Measurements from ENCODE around the gene RAP1B.

Gene RAP1B

DNA sequence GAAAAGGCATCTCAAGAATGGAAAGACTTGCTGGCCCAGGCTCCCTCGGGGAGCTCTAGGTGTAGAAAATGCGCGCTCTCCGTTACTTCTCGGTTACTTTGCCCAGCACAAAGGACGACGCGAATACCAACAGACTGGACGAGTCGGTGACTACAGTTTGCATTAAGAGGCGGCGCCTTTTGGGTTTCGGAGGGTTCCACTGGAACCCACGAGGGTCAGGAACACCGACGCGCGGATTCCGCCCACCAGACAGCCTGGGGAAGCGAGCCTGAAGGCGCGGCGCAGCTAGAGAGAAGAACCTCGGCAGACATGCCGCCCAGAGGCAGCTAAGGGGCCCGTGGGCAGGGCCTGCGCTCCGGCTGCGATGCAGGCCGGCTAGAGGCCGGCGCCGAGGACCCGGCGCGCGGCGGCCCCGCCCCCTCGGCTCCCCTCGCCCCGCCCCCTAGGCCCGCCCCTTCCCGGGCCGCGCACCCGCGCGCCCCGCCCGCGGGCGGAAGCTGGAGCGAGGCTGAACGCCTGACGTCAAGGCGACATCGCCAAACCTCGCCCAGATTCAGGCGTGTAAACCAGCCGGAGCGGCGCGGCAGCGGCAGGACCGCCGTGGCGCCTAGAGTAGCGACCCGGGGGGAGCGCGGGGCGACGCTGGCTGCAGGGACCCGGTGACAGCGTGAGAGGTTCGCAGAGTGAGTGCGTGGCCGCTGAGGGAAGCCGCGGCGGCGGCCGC is at the start of gene RAP1B:
Gene RAP1B (plus strand): TSS at position 530 of the 724 bp plus-strand sequence. CDS start 37,826 bp downstream, outside the sequence.
- peak; percentile 31 for DNase-seq

DNA sequence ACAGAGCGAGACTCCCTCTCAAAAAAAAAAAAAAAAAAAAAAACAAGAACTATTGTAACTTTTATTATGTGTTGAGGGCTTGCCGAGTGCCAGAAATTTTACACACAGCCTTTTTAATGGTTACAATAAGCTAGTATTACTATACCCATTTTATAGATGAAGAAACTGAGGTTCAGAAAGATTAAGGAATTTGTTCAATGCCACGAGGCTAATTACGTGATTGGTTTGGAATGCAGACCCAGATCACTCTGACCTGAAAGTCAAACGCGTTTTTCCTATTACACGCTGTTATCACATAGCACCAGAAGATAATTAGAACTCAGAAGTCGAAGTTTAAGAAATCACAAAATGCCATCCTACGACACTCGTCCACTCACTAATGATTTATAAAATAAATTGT is 48.9 kb upstream of the RAP1B start:
- no peak for DNase-seq

DNA sequence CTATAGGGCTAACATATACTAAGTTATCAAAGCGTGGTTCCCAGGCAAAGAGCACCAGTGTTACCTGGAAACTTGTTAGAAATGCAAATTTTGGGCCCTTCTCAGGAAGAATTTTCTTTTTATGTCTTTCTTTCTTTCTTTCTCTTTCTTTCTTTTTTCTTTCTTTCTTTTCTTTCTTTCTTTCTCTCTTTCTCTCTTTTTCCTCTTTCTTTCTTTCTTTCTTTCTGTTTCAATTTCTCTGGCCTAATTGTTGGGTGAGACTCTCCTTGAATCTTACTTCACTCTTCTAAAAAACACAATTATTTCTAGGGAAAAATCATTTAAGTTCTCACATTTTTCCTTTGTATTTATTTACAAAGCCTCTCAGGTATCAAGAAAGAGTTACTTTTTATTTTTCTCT is 46.5 kb upstream of the RAP1B start:
- DNase-seq, result no peak

DNA sequence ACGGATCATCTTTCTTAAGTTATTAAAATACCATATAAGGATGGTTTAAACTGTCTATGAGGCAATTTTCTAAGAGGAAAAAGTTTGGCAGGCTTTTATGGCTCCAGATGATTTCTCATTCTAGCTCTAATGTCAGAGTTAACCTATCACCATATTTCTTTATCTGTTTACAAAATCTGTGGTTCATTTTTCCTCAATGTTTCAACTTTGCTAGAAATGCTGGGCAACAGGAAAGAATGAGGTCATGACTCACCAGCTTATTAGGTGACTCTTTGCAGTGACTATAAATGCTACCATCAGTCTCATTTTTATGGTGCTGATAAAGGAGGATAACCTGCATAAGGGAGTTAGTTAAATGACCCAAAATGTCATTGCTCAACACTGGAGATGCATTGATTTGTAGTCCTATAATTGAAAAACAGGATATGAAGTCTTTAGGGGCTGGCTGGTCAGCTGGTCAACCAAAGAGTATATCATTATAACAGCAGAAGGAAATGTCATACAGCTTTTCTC is 45.3 kb upstream of the RAP1B start:
- DNase-seq, result no peak

DNA sequence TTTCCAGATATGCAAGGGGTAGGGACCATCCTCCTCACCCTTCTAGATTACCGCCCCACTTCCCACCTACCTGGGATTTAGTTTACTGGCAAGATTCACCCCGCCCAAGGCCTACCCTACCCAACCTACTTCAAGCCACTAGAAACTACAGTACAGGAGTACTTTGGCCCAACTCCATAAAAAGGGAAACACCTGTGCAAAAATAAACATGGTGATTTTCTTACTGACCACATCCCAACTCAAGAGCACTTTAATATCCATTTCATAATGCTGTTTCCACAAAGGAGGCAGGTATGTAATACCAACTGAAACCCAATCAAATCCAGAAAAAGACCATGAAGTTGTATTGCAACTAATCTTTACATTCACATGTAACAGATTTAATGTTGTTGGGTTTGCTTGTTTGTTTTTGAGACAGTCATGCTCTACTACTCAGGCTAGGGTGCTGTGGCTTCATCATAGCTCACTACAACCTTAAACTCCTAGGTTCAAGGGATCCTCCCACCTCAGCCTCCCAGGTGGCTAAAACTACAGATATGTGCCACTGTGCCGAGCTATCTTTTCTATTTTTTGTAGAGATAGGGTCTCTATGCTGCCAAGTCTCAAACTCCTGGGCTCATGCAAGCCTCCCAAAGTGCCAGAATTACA is 41.7 kb upstream of the RAP1B start:
- DNase-seq, result peak; percentile 92

DNA sequence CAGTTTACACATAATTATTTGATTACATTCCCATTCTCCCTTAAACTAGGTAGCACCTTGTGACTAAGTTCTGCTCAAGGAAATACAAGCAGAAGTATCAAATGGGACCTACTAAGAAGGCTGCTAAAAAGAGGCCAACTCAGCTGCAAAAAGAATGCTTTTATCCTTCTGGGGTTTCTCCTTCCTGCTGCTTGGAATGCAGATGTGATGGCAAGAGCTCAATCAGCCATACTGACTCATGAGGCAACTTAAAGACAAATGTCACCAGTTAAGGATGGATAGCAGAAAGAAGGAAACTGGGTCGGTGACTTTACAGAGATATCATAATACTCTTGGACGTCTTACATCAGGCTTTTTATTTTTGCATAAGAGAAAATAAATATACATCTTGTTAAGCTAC is 38.0 kb upstream of the RAP1B start:
- DNase-seq, result no peak

DNA sequence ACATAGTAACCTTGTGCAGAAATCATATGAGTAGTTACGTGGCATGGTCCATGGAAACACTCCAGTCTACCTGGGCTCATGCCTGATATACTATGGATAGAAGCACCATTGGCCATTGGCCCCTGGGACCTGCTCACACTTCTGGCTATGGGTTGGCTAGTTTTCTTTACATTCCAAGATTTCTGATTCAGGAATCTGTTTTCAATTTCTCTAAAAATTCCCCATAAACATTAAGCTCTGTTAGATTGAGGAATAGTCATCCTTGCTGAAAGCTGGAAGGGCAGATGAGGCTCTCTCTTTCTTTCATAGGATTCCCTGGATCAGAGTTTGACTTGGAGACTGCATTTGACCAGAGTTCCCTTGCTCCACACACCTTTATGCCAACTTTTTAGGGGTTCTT is 37.3 kb upstream of the RAP1B start:
- no peak for DNase-seq

DNA sequence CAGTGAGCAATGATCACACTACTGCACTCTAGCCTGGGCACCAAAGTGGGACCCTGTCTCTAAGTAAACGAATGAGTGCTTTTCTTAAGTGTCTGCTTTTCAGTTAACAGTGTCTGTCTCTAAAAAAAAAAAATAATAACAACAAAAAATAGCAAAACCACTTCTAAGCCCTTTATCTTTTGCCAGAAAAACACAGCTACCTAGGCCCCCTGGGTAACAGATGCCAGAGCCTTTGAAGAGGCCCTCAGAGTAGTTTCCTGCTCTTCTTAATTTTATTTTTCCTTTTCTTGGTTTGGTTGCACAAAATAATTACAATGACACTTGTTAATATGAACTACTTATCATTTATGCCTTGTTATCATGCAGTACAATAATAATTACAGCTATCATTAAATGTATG is 32.8 kb upstream of the RAP1B start:
- no peak for DNase-seq

DNA sequence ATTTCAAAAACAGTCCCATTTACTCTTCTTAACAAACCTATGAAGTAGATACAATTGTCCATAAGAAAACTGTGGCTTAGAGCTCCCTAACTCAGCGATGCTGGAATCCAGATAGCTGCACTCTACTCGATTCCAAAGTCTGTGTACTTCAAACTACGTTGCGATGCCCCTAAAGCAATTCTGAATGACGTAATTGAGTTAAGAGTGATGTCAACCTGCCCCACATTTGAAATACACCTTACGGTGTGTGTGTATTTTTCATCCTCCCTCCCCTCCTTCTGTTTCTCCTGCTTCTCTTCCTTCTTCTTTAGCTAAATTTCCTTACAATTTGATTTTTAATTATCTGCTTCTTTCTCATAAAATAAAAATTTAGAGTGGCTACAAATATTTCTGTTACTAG is 31.9 kb upstream of the RAP1B start:
- no peak for DNase-seq

DNA sequence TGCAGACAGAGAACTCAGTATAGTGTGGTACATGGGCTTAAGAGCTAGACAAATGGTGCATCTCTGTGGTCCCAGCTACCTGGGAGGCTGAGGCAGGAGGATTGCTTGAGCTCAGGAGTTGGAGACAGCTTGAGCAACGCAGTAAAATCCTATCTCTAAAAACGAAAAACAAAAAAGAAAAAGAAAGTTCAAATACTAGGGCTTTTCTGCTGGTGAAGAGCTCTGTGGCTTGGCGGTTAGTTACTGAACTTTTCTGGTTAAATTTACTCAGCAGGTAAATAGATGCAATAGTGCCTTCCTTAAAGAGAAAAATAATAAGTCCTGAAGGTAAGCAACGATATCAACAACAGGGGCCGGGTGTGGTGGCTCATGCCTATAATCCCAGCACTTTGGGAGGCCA is 31.4 kb upstream of the RAP1B start:
- DNase-seq, result no peak

DNA sequence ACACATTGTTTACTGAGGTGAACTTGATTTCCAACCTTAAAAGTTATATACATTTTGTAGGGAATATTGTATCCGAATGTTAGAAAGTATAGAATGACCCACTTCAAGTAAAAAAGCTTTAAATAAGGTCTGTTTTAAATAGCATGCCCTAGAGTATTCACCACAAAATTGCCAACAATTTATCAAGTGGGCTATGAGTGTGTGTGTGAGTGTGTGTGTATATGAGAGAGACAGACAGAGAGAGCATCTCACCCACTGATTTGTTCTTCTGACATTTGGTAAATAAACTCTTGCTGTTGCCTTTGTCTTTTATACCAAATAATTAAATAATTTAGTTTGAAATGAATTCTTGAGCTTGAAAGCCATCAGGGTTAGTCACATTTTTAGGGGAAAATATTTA is 29.8 kb upstream of the RAP1B start:
- DNase-seq, result no peak

DNA sequence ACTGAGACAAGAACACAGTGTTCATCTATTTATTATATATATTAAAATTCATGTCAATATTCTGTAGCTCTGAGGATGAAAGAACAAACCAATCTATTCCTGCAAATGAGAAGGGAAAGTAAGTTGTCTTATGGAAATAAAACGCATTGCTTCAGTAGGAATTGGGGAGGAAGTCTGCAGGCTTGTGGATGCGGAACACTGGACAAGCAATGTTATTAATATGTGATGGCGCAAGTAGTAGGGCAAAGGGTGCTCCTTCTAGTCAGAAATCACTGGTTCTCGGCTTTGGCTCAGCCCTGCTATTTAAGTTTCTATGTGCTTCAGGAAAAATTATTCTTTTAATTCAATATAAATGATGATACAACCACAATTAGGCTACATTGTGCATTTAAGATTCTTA is 28.8 kb upstream of the RAP1B start:
- no peak for DNase-seq

DNA sequence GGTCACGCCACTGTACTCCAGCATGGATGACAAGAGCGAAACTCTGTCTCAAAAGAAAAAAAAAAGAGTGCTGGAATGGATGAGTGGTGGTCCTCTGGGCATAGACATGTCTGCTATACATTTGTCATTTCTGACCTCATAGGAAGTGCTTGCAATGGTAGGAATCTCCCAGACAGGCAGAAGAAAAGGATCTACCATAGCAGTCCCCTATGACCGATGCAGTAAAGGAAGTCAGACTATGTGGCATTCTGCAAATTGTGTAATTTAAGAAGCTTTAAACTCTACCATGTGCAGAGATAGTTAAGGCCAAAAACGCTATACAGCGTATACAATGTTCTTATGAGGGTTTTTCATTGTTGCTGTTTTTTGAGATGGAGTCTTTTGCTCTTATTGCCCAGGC is 24.7 kb upstream of the RAP1B start:
- DNase-seq, result no peak

DNA sequence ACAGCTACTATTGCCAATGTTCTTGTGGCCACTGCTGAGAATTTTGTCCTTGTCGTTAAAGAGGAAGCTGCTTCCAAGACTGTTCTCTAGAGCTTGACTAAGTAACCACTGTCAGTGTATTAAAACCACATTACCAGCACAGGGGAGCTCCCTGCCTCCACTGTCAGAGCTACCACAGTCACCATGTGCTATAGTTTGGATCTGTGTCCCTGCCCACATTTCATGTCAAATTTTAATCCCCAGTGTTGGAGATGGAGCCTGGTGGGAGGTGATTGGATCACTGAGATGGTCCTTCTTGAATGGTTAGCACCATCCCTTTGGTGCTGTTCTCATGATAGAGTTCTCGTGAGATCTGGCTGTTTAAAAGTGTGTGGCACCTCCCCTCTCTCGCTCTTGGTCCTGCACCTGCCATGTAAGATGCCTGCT is 23.2 kb upstream of the RAP1B start:
- DNase-seq, result no peak

DNA sequence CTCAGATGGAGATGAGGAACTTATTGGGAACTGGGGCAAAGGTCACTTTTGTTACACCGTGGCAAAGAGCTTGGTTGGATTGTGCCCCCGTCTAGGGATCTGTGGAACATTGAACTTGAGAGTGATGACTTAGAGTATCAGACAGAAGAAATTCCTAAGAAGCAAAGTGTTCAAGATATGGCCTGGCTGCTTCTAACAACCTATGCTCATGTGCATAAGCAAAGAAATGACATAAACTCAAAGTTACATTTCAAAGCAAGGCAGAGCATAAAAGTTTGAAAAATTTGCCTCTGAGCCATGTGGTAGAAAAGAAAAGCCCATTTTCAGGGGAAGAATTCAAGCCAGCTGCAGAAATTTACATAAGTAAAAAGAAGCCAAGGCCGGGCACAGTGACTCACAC is 21.5 kb upstream of the RAP1B start:
- no peak for DNase-seq

DNA sequence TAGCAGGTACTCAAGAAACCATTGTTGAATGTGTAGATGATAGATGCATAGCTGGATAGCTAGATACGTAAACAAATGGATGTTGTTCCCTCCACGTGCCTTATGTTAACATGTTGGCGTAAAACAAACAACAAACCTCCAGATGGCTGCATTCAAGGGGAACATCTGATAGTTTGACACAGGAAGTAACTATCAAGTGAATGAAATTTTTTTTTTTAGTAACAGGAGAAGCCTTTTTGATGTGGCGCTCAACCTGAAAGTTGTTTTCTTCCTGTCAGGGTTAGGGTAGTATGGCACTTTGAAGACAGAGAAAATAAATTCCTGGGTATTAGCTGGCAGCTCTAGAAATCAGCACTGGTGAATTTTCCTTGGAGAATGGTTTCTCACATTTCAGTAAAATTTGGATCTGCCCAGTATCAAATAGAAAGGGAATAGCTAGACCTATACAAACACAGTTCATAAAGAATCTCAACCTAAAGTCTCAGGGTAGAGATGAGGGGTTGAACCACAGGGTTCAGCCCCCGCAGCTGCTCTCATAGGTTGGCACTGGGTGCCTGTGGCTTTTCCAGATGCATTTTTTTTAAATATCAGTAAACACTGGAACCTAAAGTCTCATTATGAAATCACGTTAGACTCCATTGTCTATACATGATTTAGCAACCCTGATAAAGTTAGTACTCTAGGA is 18.8 kb upstream of the RAP1B start:
- no peak for DNase-seq

DNA sequence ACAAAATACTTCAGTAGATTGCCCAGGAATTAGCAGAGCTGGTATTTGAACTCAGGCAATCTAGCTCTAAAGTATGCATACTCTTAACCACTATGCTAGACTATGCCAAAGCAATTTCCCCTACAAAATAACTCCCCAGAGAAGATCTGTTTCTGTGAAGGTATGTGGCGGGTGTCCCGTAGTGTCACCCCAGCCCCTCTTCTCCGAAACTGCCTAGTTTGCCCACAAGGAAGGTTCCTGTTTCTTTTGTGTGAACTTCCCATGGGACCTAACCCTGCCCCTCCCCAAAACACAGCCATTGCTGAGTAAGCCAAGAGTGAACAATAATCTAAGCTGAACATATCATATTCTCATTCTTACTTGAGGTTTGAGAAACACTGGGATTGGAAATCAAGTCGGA is 15.5 kb upstream of the RAP1B start:
- no peak for DNase-seq

DNA sequence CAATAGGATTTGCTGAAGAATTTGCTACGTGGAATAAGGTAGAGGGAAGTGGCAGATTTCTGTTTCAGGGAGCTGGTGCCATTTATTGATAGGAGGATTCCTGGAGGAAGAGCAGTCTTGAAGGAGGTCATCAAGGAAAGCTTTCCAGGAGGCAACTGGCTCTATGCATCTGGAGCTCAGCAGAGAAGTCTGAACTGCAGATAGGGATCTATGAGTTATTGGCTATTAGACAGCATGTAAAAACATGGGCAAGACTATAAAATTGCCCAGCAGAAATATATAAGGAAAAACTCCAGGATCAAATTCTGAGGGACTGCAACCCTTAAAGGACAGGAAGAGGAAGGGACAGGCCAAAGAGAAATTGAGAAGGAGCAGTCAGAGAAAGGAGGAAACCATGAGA is 8.9 kb upstream of the RAP1B start:
- DNase-seq, result no peak

DNA sequence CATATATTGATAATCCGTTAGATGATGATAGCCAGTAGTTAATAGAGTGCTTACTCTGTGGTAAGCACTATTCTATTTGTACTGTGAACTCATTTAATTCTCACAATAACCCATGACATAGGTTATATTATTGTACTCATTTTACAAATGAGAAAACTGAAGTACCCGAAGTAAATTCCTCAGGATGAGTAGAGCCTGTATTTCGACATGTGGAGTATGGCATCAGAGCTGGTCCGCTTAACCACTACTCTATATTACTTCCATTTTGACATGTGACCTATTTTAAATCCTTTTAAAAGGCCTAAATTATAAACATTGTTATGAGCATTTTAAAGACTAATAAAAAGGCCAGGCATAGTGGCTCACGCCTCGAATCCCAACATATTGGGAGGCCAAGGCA is 8.0 kb upstream of the RAP1B start:
- no peak for DNase-seq

DNA sequence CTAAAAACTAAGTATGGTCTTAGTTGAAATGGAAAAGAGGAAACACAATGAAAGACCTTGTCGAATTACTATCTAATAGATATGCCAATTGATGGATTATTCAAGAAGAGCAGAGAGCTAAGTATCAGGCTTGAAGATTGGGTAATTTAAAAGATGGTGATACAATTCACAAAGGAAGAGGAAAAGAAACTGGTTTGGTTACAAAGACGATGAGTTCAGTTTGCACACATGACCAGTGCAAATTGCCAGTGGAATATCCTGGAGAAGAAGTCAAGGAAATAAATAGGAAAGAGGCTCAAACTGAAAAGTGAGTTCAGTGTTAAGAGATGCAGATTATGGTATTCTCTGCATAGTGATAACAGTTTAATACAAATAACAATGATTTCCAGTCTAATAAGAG is 2.5 kb upstream of the RAP1B start:
- no peak for DNase-seq

DNA sequence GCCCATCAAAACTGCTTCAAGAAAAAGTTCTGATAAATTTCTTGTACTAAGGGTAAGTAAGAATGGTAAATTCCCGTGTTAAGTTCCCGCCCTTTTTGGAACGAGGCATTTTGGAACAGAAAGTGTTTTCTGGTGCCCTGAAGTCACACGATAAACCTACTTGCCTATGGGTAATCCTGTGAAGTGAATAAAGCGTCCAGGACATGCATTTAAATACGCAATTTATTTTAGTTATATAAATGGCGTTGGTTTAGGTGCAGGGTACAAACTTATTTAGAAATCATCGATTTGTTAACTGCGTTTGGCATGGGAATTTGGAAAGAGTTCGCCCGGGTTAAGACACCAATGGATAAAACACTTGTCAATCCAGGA is 715 bp upstream of the RAP1B start:
- no peak for DNase-seq

DNA sequence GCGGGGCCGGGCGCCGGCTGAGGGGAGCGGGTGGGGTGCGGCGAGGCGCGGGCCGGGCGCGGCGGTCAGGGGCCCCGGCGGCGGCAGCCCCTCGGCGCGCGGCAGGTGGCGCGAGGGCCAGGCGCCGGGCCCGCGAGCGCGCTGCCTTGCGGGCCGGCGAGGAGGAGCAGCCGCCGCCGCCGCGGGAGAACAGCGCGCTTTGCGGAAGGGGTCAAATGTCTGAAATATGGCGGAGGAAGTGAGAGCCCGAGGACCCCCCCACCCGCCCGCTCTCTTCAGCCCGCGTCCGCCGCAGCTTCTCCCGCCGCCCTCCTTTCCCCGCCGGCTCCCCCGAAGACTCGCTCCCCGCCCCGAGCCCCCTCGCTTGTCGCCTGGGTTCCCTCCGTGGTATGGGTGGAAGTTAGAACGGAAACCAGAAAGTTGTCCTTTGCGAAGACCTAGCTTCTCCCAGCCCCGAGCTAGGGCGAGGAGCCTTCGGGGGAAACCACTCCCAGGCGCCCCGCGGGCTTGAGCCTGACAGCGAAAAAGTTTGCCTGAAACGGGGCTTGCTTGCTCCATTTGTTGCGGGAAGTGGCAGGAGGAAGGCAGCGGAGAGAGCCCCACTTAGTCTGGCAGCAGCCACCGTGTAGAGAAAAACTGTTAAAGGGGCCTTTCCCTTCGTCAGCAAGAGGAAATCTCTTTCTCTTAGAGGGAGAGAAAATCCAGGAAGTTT is 551 bp downstream of the RAP1B start:
- DNase-seq, result no peak

DNA sequence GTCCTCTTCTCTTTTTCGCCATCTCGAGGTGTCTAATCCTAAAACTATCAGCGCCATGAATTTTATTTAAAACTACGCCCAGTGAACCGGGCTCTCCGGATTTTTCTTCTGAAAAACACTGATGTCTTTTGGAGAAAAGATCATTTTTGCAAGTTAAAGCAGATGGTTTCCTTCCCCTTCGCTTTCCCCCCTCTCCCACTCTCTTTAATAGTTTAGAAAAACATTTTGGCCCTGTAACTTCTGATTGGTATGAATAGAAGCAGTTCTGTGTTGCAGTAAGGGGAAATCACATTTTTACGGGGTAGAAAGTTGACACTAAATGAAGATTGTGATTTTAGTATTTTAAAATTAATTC is 1.1 kb downstream of the RAP1B start:
- DNase-seq, result no peak

DNA sequence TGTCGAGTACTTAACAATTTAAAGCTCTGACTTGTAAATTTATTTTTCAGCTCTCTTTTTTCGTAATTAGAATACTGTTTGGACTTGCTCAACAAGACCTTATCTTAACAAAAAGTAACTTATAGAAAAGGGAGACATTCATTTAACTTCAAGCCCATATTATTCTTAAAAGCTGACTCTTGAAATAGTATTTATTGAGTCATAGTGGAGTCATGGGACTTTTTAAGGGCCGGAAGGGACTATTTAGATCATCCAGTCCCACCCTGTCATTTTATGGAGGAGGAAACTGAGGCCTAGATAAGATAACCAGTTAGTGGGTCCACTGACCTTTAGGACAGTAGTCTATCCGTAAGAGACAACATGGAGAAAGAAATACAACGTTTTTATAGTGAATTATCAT is 1.5 kb downstream of the RAP1B start:
- DNase-seq, result no peak

Measured in NCI-H187 treated with DMSO at 0.1 percent for 48 hours (cell line).